Mesodermal cell (in vitro differentiated cells): ENCODE data around the gene PCA3.
"Not testable (repeated sequence)": the region's sequence is repeated elsewhere in the genome, so short reads cannot be mapped to it uniquely, and the experiment has no call there.

Experiments
- H3K27ac ChIP-seq: 2 replicates; pipeline ENCODE4 v1.7.0; 2013; ENCODE audit warnings: mild to moderate bottlenecking, low read depth, low read length, moderate library complexity; ENCODE audit not compliant: severe bottlenecking
- H3K36me3 ChIP-seq: 2 replicates; pipeline ENCODE4 v1.7.1; 2013; ENCODE audit warnings: mild to moderate bottlenecking, low read length, moderate library complexity; ENCODE audit not compliant: control insufficient read depth, insufficient read depth
- H3K4me1 ChIP-seq: one replicate; pipeline ENCODE4 v1.7.1; 2013; ENCODE audit warnings: mild to moderate bottlenecking, low read length; ENCODE audit not compliant: insufficient read depth, control insufficient read depth, poor library complexity, severe bottlenecking
- H3K4me3 ChIP-seq: 2 replicates; pipeline ENCODE4 v1.7.0; 2013; ENCODE audit warnings: low read length, control low read depth, mild to moderate bottlenecking; ENCODE audit not compliant: insufficient read depth, poor library complexity, severe bottlenecking; ENCODE audit errors: extremely low read depth
- H3K9me3 ChIP-seq: 2 replicates; pipeline ENCODE4 v1.7.1; 2013; ENCODE audit warnings: mild to moderate bottlenecking, low read length, moderate library complexity; ENCODE audit not compliant: control insufficient read depth
- WGBS, 2 experiments: methylation state at CpG; one replicate each; pipeline ENCODE4 v1.1.5; 2013; ENCODE audit warnings: missing lambda C conversion rate in 2 of 2; ENCODE audit not compliant: insufficient coverage in 2 of 2; 5-methylcytosine and 5-hydroxymethylcytosine counted together

The PCA3 gene

GRCh38 chr9:76732341-76732958 lies 31.8 kb upstream of the PCA3 start:
- WGBS, 2 experiments = 76% methylated on average over 2 of the region's 3 CpGs; no CpG with 5 or more reads in 1 of the 2 experiments
- H3K9me3 ChIP-seq = no peaks in the 10 kb centered on the region
- H3K36me3 ChIP-seq = no peaks in the 10 kb centered on the region
- H3K4me1 ChIP-seq = no peaks in the 10 kb centered on the region
- H3K4me3 ChIP-seq = no peak overlapping the region
- no peak overlapping the region for H3K27ac ChIP-seq

- Histone ChIP-seq H3K9me3 (no peaks in the 10 kb centered on the region), H3K4me1 (no peaks in the 10 kb centered on the region), H3K4me3 (no peak overlapping the region), H3K27ac (no peak overlapping the region), H3K36me3 (no peaks in the 10 kb centered on the region)
- 100% methylated on average over 1 of the region's 1 CpG; no CpG with 5 or more reads in 1 of the 2 experiments for WGBS, 2 experiments
Measured at GRCh38 chr9:76733096-76733495, 31.1 kb upstream of the PCA3 start.

GRCh38 chr9:76734716-76735115 lies 29.5 kb upstream of the PCA3 start:
- 89 to 97% methylated on average over 3 of the region's 3 CpGs for WGBS, 2 experiments
- no peaks in the 10 kb centered on the region for H3K36me3 ChIP-seq
- no peaks in the 10 kb centered on the region for H3K4me1 ChIP-seq
- H3K4me3 ChIP-seq = no peak overlapping the region
- H3K27ac ChIP-seq = no peak overlapping the region
- H3K9me3 ChIP-seq = no peaks in the 10 kb centered on the region

GRCh38 chr9:76737154-76737902 lies 26.9 kb upstream of the PCA3 start:
- WGBS, 2 experiments = 100% methylated on average over 2 of the region's 3 CpGs; no CpG with 5 or more reads in 1 of the 2 experiments
- Histone ChIP-seq H3K4me3 (no peak overlapping the region), H3K36me3 (no peaks in the 10 kb centered on the region), H3K9me3 (no peaks in the 10 kb centered on the region), H3K27ac (no peak overlapping the region), H3K4me1 (no peaks in the 10 kb centered on the region)

GRCh38 chr9:76738402-76738801 lies 25.8 kb upstream of the PCA3 start:
- Histone ChIP-seq H3K4me1 (no peaks in the 10 kb centered on the region), H3K9me3 (no peaks in the 10 kb centered on the region), H3K36me3 (no peaks in the 10 kb centered on the region), H3K27ac (no peak overlapping the region), H3K4me3 (no peak overlapping the region)
- 72 to 100% methylated on average over 3 to 4 of the region's 5 CpGs for WGBS, 2 experiments

GRCh38 chr9:76741524-76741923 lies 22.7 kb upstream of the PCA3 start:
- H3K27ac ChIP-seq = no peak overlapping the region
- WGBS, 2 experiments = 73 to 88% methylated on average over 3 to 4 of the region's 5 CpGs
- H3K36me3 ChIP-seq = no peaks in the 10 kb centered on the region
- H3K9me3 ChIP-seq = peaks cover 7% of the 10 kb centered on the region
- H3K4me1 ChIP-seq = no peaks in the 10 kb centered on the region
- H3K4me3 ChIP-seq = no peak overlapping the region

- not testable (repeated sequence) for H3K36me3 ChIP-seq, H3K4me3 ChIP-seq, H3K4me1 ChIP-seq, H3K9me3 ChIP-seq, H3K27ac ChIP-seq
- 100% methylated on average over 1 to 2 of the region's 4 CpGs for WGBS, 2 experiments
Measured at GRCh38 chr9:76742890-76743289, 21.3 kb upstream of the PCA3 start.

- peaks cover 7% of the 10 kb centered on the region for H3K9me3 ChIP-seq
- no peak overlapping the region for H3K4me3 ChIP-seq
- no peaks in the 10 kb centered on the region for H3K4me1 ChIP-seq
- no peak overlapping the region for H3K27ac ChIP-seq
- no peaks in the 10 kb centered on the region for H3K36me3 ChIP-seq
- WGBS, 2 experiments = no CpG with 5 or more reads among the region's 3 CpGs
Measured at GRCh38 chr9:76743931-76744330, 20.3 kb upstream of the PCA3 start.

GRCh38 chr9:76744336-76744735 lies 19.9 kb upstream of the PCA3 start:
- Histone ChIP-seq H3K9me3 (peaks cover 7% of the 10 kb centered on the region), H3K4me3 (no peak overlapping the region), H3K36me3 (no peaks in the 10 kb centered on the region), H3K27ac (no peak overlapping the region), H3K4me1 (no peaks in the 10 kb centered on the region)
- WGBS, 2 experiments = 79 to 94% methylated on average over 2 to 3 of the region's 3 CpGs

- no peaks in the 10 kb centered on the region for H3K4me1 ChIP-seq
- WGBS, 2 experiments = 97% methylated on average over 3 of the region's 3 CpGs; no CpG with 5 or more reads in 1 of the 2 experiments
- H3K9me3 ChIP-seq = peaks cover 1% of the 10 kb centered on the region
- no peaks in the 10 kb centered on the region for H3K36me3 ChIP-seq
- no peak overlapping the region for H3K4me3 ChIP-seq
- no peak overlapping the region for H3K27ac ChIP-seq
Measured at GRCh38 chr9:76751001-76751400, 13.2 kb upstream of the PCA3 start.

GRCh38 chr9:76756268-76756640 lies 8.0 kb upstream of the PCA3 start:
- 67 to 71% methylated on average over 5 to 6 of the region's 6 CpGs for WGBS, 2 experiments
- Histone ChIP-seq H3K27ac (no peak overlapping the region), H3K4me1 (no peaks in the 10 kb centered on the region), H3K9me3 (no peaks in the 10 kb centered on the region), H3K4me3 (no peak overlapping the region), H3K36me3 (no peaks in the 10 kb centered on the region)
